ENCODE results near the gene HMGCS1. TPM values are rescaled to one million over a fixed set of nuclear protein-coding genes. Genes with fewer than 3 reads are reported as not detected.
A peak's percentile ranks its signal among the peaks of the same experiment; 100 is the strongest.

Gene HMGCS1
- total RNA-seq, 2 donors from 2014 or later = 142 to 176 TPM

DNA sequence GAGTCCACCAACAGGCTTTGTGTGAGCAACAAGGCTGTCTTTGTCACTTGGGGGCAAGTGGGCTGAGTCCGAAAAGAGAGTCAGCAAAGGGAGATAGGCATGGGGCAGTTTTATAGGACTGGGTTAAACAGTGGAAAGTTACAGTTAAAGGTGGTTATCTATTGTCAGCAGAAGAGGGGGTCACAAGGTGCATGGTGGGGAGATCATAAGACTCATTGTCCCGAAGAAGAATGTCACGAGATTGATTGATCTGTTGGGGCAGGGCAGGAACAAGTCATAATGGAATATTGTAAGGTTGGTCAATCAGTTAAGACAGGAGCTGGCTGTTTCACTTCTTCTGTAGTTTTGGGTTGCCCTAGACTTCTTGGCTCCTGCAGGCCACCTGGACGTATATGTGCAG is 7.6 kb upstream of the HMGCS1 start:
- Histone ChIP-seq H3K9me3 (ENCODE audit: control insufficient read depth, low read length) (no peaks in the 10 kb centered on the region), H3K27me3 (ENCODE audit: control insufficient read depth, insufficient read depth, low read length, poor library complexity, severe bottlenecking) (no peaks in the 10 kb centered on the region), H3K4me1 (ENCODE audit: control insufficient read depth, insufficient read depth, low read length) (no peaks in the 10 kb centered on the region), H3K4me3 (ENCODE audit: low read length) (no peak overlapping the region), H3K9ac (ENCODE audit: extremely low read depth, low read length, poor library complexity, severe bottlenecking) (no peak overlapping the region), H3K27ac (ENCODE audit: low read depth, low read length) (no peak overlapping the region), H3K36me3 (ENCODE audit: control insufficient read depth, insufficient read depth, low read length) (no peaks in the 10 kb centered on the region)
- Mint-ChIP-seq H3K27ac (no peak overlapping the region), H3K4me1 (no peaks in the 10 kb centered on the region), H3K4me3 (no peak overlapping the region), H3K27me3 (ENCODE audit: insufficient read depth) (peaks cover 6% of the 10 kb centered on the region), H3K9me3 (peaks cover under 1% of the 10 kb centered on the region), H3K36me3 (ENCODE audit: low read depth) (no peaks in the 10 kb centered on the region)
- DNase-seq = no peak
- 91 to 100% methylated on average over 3 to 4 of the region's 4 CpGs for WGBS, 2 experiments (ENCODE audit: insufficient coverage in 1 of 2, insufficient read length in 1 of 2)
- TF ChIP-seq, protein P1, sequence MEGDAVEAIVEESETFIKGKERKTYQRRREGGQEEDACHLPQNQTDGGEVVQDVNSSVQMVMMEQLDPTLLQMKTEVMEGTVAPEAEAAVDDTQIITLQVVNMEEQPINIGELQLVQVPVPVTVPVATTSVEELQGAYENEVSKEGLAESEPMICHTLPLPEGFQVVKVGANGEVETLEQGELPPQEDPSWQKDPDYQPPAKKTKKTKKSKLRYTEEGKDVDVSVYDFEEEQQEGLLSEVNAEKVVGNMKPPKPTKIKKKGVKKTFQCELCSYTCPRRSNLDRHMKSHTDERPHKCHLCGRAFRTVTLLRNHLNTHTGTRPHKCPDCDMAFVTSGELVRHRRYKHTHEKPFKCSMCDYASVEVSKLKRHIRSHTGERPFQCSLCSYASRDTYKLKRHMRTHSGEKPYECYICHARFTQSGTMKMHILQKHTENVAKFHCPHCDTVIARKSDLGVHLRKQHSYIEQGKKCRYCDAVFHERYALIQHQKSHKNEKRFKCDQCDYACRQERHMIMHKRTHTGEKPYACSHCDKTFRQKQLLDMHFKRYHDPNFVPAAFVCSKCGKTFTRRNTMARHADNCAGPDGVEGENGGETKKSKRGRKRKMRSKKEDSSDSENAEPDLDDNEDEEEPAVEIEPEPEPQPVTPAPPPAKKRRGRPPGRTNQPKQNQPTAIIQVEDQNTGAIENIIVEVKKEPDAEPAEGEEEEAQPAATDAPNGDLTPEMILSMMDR (conservative IDR thresholded peaks at IDR 0.05) = no peak

DNA sequence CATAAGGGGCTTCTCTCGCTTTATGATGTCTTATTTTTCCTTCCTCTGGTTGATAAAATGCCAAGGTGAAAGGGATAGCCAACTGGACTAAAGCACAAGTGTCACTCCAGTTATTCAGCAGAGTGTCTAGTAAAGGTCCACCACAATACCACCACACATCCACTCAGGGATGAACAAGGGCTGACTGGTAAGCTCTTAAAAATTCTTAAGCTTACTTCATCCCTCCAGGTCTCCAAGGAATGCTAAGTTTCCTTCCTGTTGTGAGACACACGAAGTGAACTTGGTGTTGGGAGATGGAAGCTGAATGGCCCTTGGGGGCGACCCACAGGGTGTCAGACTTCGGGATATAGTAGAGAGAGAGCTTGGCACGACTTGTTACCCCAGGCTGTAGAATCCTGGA is 3.2 kb upstream of the HMGCS1 start:
- H3K9me3 Mint-ChIP-seq = no peaks in the 10 kb centered on the region
- TF ChIP-seq, protein P1 (conservative IDR thresholded peaks at IDR 0.05) = no peak
- Histone ChIP-seq H3K4me1 (ENCODE audit: control insufficient read depth, insufficient read depth, low read length) (no peaks in the 10 kb centered on the region), H3K27ac (ENCODE audit: low read depth, low read length) (no peak overlapping the region), H3K27me3 (ENCODE audit: control insufficient read depth, insufficient read depth, low read length, poor library complexity, severe bottlenecking) (no peaks in the 10 kb centered on the region), H3K36me3 (ENCODE audit: control insufficient read depth, insufficient read depth, low read length) (peaks cover 4% of the 10 kb centered on the region), H3K9ac (ENCODE audit: extremely low read depth, low read length, poor library complexity, severe bottlenecking) (no peak overlapping the region), H3K4me3 (ENCODE audit: low read length) (no peak overlapping the region), H3K9me3 (ENCODE audit: control insufficient read depth, low read length) (no peaks in the 10 kb centered on the region)
- H3K27ac Mint-ChIP-seq = no peak overlapping the region
- peaks cover 18% of the 10 kb centered on the region for H3K4me1 Mint-ChIP-seq
- peaks cover 6% of the 10 kb centered on the region for H3K36me3 Mint-ChIP-seq (ENCODE audit: low read depth)
- WGBS, 2 experiments (ENCODE audit: insufficient coverage in 1 of 2, insufficient read length in 1 of 2) = 95 to 100% methylated on average over 4 to 5 of the region's 5 CpGs
- DNase-seq = no peak
- no peak overlapping the region for H3K4me3 Mint-ChIP-seq
- no peaks in the 10 kb centered on the region for H3K27me3 Mint-ChIP-seq (ENCODE audit: insufficient read depth)

DNA sequence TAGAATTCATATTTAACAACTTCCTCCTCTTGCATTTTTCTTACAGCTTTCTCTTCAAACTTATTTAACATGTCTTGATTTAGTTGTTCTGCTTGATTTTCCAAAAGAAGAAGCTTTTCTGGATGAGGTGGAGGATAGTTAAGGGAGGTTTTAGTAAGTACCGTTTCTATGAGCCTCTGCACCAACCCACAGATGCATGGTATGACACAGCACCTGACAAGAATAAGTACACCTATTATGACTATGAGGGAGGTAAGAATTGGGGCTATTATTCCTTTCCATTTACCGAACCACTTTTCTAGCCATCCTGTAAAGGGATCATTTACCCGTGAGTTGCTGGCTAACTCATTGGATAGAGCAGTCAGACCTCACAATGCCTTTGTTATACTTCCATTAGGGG is 2.5 kb upstream of the HMGCS1 start:
- H3K27ac Mint-ChIP-seq = no peak overlapping the region
- DNase-seq = no peak
- H3K9me3 Mint-ChIP-seq = no peaks in the 10 kb centered on the region
- no peaks in the 10 kb centered on the region for H3K9me3 ChIP-seq (ENCODE audit: control insufficient read depth, low read length)
- H3K36me3 Mint-ChIP-seq (ENCODE audit: low read depth) = peaks cover 8% of the 10 kb centered on the region
- H3K4me3 Mint-ChIP-seq = no peak overlapping the region
- H3K36me3 ChIP-seq (ENCODE audit: control insufficient read depth, insufficient read depth, low read length) = peaks cover 8% of the 10 kb centered on the region
- TF ChIP-seq, protein P1 (conservative IDR thresholded peaks at IDR 0.05) = no peak
- H3K4me1 ChIP-seq (ENCODE audit: control insufficient read depth, insufficient read depth, low read length) = peaks cover 3% of the 10 kb centered on the region
- peak overlapping the region; percentile 46 for H3K4me3 ChIP-seq (ENCODE audit: low read length)
- no peak overlapping the region for H3K9ac ChIP-seq (ENCODE audit: extremely low read depth, low read length, poor library complexity, severe bottlenecking)
- H3K27ac ChIP-seq (ENCODE audit: low read depth, low read length) = no peak overlapping the region
- H3K27me3 ChIP-seq (ENCODE audit: control insufficient read depth, insufficient read depth, low read length, poor library complexity, severe bottlenecking) = no peaks in the 10 kb centered on the region
- peaks cover 23% of the 10 kb centered on the region for H3K4me1 Mint-ChIP-seq
- WGBS, 2 experiments (ENCODE audit: insufficient coverage in 1 of 2, insufficient read length in 1 of 2) = 100% methylated on average over 2 to 3 of the region's 3 CpGs
- no peaks in the 10 kb centered on the region for H3K27me3 Mint-ChIP-seq (ENCODE audit: insufficient read depth)
